ENCODE measurements around the gene PLPPR5.

DNA sequence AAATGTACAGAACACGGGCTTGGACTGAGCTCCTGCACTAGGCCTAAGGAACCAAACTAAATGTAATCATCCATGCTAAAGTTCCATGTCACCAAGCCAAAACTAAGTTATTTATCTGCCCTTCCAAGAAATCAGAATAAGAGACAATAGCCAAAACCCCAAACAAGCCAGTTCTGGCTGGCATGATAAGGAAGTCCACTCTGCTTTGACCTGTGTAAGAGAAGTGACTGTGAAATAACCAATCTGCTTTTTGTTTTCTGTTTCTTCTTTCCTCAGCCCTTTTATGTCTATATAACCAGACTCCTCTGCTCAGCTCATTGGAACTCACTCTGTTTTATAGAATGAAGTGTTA lies 15.1 kb downstream of the PLPPR5 start:
- TF ChIP-seq, protein P1, sequence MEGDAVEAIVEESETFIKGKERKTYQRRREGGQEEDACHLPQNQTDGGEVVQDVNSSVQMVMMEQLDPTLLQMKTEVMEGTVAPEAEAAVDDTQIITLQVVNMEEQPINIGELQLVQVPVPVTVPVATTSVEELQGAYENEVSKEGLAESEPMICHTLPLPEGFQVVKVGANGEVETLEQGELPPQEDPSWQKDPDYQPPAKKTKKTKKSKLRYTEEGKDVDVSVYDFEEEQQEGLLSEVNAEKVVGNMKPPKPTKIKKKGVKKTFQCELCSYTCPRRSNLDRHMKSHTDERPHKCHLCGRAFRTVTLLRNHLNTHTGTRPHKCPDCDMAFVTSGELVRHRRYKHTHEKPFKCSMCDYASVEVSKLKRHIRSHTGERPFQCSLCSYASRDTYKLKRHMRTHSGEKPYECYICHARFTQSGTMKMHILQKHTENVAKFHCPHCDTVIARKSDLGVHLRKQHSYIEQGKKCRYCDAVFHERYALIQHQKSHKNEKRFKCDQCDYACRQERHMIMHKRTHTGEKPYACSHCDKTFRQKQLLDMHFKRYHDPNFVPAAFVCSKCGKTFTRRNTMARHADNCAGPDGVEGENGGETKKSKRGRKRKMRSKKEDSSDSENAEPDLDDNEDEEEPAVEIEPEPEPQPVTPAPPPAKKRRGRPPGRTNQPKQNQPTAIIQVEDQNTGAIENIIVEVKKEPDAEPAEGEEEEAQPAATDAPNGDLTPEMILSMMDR (IDR thresholded peaks at IDR 0.05 in 2 of 3, conservative IDR thresholded peaks at IDR 0.05 in 1 of 3; ENCODE audit: insufficient read depth in 2 of 3, low read depth in 1 of 3, low read length in 3 of 3), result no peak
- TF ChIP-seq POLR2A (conservative IDR thresholded peaks at IDR 0.05), result no peak
- no peak for TF ChIP-seq EZH2 (IDR thresholded peaks at IDR 0.05; ENCODE audit: borderline replicate concordance, low read depth, low read length)
- no peak for TF ChIP-seq POLR2AphosphoS5 (IDR thresholded peaks at IDR 0.05; ENCODE audit: control insufficient read depth, insufficient read depth, low read depth, low read length)
- TF ChIP-seq, protein P2, sequence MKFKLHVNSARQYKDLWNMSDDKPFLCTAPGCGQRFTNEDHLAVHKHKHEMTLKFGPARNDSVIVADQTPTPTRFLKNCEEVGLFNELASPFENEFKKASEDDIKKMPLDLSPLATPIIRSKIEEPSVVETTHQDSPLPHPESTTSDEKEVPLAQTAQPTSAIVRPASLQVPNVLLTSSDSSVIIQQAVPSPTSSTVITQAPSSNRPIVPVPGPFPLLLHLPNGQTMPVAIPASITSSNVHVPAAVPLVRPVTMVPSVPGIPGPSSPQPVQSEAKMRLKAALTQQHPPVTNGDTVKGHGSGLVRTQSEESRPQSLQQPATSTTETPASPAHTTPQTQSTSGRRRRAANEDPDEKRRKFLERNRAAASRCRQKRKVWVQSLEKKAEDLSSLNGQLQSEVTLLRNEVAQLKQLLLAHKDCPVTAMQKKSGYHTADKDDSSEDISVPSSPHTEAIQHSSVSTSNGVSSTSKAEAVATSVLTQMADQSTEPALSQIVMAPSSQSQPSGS (CRISPR knock-in tag; IDR thresholded peaks at IDR 0.05), result no peak
- TF ChIP-seq, protein P3, sequence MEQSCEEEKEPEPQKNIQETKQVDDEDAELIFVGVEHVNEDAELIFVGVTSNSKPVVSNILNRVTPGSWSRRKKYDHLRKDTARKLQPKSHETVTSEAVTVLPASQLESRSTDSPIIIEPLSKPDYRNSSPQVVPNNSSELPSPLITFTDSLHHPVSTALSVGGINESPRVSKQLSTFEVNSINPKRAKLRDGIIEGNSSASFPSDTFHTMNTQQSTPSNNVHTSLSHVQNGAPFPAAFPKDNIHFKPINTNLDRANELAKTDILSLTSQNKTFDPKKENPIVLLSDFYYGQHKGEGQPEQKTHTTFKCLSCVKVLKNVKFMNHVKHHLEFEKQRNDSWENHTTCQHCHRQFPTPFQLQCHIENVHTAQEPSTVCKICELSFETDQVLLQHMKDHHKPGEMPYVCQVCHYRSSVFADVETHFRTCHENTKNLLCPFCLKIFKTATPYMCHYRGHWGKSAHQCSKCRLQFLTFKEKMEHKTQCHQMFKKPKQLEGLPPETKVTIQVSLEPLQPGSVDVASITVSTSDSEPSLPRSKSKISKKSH (CRISPR knock-in tag; IDR thresholded peaks at IDR 0.05), result no peak
- TF ChIP-seq ATF7 (IDR thresholded peaks at IDR 0.05), result no peak
- TF ChIP-seq, protein P4, sequence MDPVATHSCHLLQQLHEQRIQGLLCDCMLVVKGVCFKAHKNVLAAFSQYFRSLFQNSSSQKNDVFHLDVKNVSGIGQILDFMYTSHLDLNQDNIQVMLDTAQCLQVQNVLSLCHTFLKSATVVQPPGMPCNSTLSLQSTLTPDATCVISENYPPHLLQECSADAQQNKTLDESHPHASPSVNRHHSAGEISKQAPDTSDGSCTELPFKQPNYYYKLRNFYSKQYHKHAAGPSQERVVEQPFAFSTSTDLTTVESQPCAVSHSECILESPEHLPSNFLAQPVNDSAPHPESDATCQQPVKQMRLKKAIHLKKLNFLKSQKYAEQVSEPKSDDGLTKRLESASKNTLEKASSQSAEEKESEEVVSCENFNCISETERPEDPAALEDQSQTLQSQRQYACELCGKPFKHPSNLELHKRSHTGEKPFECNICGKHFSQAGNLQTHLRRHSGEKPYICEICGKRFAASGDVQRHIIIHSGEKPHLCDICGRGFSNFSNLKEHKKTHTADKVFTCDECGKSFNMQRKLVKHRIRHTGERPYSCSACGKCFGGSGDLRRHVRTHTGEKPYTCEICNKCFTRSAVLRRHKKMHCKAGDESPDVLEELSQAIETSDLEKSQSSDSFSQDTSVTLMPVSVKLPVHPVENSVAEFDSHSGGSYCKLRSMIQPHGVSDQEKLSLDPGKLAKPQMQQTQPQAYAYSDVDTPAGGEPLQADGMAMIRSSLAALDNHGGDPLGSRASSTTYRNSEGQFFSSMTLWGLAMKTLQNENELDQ (CRISPR knock-in tag; IDR thresholded peaks at IDR 0.05; ENCODE audit: borderline replicate concordance), result no peak
- TF ChIP-seq SP1 (CRISPR knock-in tag; IDR thresholded peaks at IDR 0.05), result no peak
- no peak for TF ChIP-seq FOS (IDR thresholded peaks at IDR 0.05; ENCODE audit: extremely low read depth, insufficient read length)
- TF ChIP-seq, protein P5, sequence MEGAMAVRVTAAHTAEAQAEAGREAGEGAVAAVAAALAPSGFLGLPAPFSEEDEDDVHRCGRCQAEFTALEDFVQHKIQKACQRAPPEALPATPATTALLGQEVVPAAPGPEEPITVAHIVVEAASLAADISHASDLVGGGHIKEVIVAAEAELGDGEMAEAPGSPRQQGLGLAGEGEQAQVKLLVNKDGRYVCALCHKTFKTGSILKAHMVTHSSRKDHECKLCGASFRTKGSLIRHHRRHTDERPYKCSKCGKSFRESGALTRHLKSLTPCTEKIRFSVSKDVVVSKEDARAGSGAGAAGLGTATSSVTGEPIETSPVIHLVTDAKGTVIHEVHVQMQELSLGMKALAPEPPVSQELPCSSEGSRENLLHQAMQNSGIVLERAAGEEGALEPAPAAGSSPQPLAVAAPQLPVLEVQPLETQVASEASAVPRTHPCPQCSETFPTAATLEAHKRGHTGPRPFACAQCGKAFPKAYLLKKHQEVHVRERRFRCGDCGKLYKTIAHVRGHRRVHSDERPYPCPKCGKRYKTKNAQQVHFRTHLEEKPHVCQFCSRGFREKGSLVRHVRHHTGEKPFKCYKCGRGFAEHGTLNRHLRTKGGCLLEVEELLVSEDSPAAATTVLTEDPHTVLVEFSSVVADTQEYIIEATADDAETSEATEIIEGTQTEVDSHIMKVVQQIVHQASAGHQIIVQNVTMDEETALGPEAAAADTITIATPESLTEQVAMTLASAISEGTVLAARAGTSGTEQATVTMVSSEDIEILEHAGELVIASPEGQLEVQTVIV (CRISPR knock-in tag; IDR thresholded peaks at IDR 0.05; ENCODE audit: borderline replicate concordance), result no peak
- TF ChIP-seq IRF2 (CRISPR knock-in tag; IDR thresholded peaks at IDR 0.05), result no peak
